GM10847 (cell line): Measurements from ENCODE around the gene KRTAP5-6.

ENCODE experiments used
- POLR2A ChIP-seq: IDR thresholded peaks from 2 replicates; pipeline ENCODE4 v1.6.1; 2011; ENCODE audit not compliant: insufficient read length; ENCODE audit errors: extremely low read depth

Gene KRTAP5-6

GRCh38 chr11:1727861-1728260 lies 30.9 kb downstream of the KRTAP5-6 start:
- TF ChIP-seq POLR2A = no peak

GRCh38 chr11:1728301-1728700 lies 31.3 kb downstream of the KRTAP5-6 start:
- no peak for TF ChIP-seq POLR2A

GRCh38 chr11:1728931-1729691 lies 32.1 kb downstream of the KRTAP5-6 start:
- no peak for TF ChIP-seq POLR2A

GRCh38 chr11:1729692-1730011 lies 32.7 kb downstream of the KRTAP5-6 start:
- TF ChIP-seq POLR2A = no peak

GRCh38 chr11:1730059-1730629 lies 33.1 kb downstream of the KRTAP5-6 start:
- no peak for TF ChIP-seq POLR2A

GRCh38 chr11:1731451-1732059 lies 34.6 kb downstream of the KRTAP5-6 start:
- no peak for TF ChIP-seq POLR2A

- no peak for TF ChIP-seq POLR2A
These were observed 35.5 kb downstream of the KRTAP5-6 start for GRCh38 chr11:1732418-1733008.

- TF ChIP-seq POLR2A = no peak
These were observed 36.2 kb downstream of the KRTAP5-6 start for GRCh38 chr11:1733009-1733715.

GRCh38 chr11:1733716-1734640 lies 37.0 kb downstream of the KRTAP5-6 start:
- no peak for TF ChIP-seq POLR2A

- TF ChIP-seq POLR2A = no peak
These were observed 37.7 kb downstream of the KRTAP5-6 start for GRCh38 chr11:1734641-1735081.

GRCh38 chr11:1735271-1735670 lies 38.3 kb downstream of the KRTAP5-6 start:
- TF ChIP-seq POLR2A = no peak

- no peak for TF ChIP-seq POLR2A
These were observed 39.5 kb downstream of the KRTAP5-6 start for GRCh38 chr11:1736447-1736992.

GRCh38 chr11:1737080-1737757 lies 40.2 kb downstream of the KRTAP5-6 start:
- TF ChIP-seq POLR2A = no peak

- no peak for TF ChIP-seq POLR2A
These were observed 41.4 kb downstream of the KRTAP5-6 start for GRCh38 chr11:1738380-1738779.
